Ramos (cell line): ENCODE results near the gene SPEG.

ENCODE experiments used
- in situ Hi-C: fragments of 300-500 bp; cut with MboI; formaldehyde crosslinking; loops from one replicate; pipeline ENCODE4 v1.14.3; 2022; ENCODE audit warnings: low sequenced_read_pairs; ENCODE audit not compliant: unreplicated experiment

Gene SPEG

DNA sequence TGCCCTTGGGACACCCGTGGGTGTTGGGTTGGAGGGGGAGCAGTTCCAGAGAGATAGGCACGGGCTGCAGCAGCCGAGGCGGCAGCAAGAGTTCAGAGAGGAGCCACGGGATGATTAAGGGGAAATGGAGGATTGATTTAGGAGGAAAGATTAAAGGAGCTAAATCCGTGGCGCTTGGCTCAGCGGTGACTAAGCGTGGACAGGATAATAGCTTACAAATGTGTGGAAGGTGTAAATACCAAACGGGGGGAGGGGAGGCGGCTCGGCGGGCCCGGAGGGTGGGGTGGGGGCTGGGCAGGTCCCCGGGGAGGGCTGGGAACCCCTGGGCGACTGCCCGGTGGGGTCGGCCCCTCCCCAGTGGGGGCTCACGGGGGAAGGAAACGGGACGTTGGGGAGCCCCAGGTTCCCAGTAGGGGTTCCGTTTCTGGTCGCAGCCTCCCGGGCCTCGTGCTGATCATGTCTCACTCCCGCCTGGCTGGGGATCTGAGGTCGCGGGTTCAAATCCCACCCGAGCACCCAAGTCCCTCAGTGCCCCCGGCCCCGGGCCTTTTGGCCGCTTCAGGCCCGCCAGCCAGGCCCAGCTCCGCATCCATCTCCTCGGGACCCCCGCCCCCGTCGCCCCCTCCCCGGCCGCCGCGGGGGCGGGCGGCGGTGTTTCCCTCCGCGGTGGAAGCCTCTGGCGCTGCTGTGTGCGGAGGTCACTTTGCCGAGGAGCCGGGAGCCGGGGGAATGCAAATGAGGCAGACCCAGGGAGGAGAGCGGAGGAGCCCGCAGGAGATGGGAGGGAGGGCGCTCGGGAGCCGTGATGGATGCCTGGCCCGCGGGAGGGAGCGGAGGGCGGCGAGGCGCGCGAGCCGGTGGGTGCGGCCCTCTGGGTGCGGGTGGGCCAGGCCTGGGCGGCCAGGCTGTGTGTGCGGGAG lies 87.7 kb downstream of the SPEG start:
- in situ Hi-C loops, result no loop called here

DNA sequence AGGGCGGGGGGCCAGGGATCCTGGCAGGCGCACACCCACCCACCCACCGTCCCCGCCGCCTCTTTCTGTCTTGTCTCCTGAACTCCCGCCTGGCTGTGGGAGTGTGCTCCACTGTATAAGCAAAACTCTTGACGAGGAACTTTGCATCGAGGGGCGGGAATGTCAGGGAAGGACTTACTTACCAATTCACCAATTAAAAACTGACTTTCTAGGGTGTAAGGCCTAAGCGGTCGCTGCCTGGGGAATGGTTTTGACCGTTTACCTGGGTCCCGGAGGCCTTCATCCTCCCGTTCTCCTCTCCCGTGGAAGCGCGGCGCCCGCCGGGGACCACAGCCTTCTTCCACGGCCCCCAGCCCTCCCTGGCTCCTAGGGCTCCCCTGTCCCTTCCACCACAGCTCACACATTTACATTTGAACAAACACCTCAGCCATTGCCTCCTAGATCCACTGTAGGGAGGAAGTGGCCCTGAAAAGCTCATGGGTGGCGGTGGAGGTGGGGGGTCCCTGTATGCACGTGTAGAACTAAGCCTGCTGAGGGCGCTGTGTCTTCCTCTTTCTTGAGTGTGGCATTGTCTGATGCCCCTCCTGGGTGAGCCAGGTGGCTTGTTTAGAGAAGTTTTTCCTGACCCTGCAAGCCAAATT lies 88.5 kb downstream of the SPEG start:
- in situ Hi-C loops, result no loop called here

DNA sequence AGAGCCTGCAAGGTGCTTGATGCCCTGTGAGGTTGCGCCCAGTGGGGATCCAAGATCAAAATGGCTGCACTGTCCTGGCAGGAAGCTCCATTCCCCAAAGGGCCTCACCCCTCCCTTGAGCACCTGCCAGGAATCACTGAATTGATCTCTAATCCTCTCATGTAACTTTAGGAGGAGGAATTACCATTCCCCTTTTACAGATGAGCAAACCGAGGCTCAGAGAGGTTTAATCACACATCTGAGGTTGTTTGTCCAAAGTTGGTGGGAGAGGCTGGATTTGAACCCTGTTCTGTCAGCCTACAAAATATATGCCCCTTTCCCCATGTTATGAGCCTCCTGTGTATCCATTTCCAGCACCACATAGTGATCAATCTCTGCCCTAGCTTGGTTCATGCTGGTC lies 90.2 kb downstream of the SPEG start:
- in situ Hi-C loops, result no loop called here

DNA sequence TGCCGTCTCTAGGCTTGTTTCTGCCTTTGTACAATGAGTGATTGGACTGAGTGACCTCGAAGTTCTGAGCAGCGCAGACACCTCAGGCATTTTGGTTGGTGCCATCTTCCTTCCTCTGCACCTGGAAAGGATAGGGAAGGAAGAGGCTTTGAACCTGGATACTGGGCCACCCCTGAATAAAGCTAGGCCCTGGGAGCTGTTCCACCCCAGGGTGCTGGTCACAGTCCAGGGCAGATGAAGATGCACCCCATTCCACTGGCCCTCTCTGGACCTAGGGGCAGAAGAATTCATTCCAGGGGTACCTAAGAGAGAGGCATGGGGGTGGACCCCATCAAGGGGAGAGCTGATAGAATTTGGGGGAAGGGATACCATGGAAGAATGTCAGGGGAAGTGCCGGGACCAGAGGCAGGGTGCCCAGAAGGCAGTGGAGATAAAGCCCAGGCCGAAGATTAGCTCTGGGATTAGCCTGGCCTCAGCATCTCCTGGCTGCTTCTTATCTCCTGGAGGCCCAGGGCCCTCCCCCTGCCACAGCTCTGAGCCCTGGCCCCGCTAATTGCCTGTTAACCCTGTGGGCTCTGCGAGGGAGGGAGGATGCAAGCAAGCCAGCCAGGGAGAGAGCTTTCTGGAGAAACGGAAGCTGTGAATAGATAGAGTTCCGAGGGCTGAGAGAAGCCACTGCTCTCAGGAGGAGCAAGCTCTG lies 91.0 kb downstream of the SPEG start:
- in situ Hi-C loops, result no loop called here

DNA sequence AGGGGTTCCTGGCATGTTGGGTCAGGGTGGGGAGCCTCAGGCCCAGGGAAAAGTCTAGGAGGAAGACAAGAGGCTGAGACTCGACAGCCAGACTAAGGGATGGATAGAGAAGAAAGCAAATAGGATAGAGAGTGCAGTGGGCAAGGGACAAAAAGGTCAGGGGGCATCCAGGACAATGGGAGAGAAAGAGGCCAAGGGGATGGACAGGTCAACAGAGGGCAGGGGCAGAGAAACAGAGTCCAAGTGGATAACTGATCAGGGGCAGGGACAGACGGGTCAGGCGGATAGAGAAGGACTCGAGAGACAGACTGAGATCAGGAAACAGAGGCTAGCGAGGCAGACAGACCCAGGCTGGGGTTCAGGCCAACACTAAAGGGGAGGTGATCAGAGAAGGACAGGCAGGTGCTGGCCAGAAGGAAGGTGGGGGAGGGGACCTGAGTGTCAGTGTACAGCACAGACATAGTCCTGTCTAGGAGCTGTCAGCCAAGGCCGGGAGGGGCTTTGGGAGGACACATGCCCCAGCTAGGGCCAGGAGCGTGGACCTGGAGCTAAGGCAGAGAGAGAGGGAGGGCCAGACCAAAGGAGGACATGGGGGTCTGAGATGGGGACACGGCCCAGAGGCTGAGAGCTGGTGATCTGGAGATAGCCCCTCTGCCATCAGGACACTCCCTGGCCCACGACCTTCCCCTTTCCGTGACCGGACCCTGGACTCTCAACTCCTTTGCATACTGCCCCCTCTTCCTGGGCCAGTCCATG lies 91.9 kb downstream of the SPEG start:
- in situ Hi-C loops, result no loop called here

DNA sequence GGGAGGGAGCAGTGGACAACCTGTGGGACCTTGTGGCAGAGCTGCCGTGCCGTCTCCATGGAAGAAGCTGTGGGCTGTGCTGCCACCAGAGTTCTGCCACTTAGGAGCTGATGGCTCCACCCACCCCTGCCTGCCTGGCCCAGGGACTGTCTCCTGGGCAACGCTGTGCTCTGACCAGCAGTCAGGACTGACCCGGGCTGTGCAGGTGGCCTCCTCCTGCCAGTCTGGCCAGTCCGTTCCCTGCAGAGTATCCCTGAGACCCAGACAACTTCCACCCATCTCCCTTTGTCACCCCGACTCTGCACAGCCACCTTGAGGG lies 92.4 kb downstream of the SPEG start:
- in situ Hi-C loops, result no loop called here

DNA sequence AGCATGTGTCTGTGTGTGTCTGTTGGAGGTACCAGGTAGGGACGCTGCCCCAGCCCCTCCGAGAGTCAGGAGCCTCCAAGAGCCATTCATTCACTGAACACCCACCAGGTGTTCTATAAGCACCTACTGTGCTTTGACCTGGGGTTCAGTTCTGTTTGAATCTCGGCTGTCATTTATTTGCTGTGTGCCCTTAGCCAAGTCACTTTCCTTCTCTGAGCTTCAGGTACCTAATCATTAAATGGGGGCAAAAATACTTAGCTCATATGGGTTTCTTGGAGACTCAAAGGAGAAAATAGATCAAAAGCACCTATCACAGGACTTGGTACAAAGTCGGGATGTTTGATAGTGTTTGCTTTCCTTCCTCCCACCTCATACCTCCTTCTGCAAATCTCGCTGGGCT lies 92.8 kb downstream of the SPEG start:
- in situ Hi-C loops, result no loop called here

DNA sequence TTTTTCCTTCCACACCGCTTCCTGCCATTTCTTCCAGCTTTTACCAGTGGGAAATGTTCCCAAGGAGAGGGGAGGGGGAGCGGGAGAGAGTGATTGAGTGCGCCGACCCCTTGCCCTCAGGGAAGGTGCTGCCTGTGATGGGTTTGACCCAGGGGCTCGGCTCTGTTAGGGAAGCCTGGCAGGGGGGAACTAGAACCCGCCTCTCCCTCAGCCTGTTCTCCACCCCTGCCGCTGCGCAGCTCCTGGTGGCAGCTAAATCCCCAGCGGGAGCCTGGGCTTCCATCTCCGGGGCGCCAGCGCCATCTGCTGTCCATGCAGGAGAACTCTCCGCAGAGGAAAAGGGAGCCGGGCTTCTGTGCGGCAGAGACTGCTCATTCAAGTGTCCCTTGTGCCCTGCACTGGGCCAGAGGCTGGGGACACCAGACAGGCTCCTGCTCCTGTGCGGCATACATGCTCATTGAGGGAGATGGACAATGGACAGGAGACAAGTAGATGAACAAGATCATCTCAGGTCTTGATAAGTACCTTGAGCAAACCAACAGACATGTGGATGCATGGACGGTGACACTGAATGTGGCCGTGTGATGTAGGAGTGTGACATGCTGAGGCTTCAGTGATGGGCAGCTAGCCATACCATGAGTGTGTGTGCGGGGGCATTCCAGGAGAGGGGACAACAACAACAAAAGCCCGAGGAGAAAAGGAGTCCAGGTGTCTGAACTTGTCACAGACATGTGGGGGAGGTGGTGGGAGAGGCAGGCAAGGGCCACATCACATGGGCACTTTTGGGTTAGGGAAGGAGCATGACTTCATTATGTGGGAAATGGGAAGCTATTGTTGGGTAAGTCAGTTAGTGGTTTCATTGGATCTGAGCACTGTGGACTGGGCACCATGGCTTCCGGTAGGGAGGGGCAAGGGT lies 95.7 kb downstream of the SPEG start:
- in situ Hi-C loops, result loop anchor here (5.0 to 10.0 kb wide), 2 partner anchors 112 to 126 kb away; no protein-coding TSS in a partner anchor

DNA sequence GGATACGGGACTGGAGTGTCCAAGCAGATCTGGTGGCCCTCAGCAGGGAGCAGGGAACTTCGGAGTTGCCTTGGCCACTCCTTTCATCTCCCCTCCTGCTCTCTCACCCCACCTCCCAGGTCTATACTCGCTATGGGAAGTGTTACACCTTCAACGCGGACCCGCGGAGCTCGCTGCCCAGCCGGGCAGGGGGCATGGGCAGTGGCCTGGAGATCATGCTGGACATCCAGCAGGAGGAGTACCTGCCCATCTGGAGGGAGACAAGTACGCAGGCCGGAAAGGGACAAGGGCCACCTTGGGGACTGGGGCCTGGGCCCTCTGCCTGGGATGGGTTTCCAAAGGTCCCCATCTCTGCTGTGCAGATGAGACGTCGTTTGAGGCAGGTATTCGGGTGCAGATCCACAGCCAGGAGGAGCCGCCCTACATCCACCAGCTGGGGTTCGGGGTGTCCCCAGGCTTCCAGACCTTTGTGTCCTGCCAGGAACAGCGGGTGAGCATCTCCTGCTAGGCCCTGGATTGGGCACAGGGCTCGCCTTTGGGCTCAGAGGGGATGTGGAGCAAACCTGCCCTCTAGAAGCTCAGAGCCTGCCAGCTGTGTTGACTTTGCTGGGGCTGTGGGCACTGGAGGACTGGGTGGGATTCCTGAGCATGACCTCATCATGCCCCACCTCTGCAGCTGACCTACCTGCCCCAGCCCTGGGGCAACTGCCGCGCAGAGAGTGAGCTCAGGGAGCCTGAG lies 97.2 kb downstream of the SPEG start:
- in situ Hi-C loops, result loop anchor here (5.0 to 10.0 kb wide), 2 partner anchors 110 to 127 kb away; no protein-coding TSS in a partner anchor

DNA sequence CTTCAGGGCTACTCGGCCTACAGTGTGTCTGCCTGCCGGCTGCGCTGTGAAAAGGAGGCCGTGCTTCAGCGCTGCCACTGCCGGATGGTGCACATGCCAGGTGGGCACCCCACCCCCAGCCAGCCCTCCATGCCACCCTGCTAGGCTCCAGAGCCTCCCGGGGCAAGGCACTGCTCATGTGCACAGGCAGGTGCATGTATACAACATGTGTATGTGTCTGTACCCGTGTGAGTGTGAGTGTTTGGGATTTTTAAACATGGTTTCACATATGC lies 97.7 kb downstream of the SPEG start:
- in situ Hi-C loops, result loop anchor here (5.0 to 10.0 kb wide), 2 partner anchors 110 to 128 kb away; no protein-coding TSS in a partner anchor

DNA sequence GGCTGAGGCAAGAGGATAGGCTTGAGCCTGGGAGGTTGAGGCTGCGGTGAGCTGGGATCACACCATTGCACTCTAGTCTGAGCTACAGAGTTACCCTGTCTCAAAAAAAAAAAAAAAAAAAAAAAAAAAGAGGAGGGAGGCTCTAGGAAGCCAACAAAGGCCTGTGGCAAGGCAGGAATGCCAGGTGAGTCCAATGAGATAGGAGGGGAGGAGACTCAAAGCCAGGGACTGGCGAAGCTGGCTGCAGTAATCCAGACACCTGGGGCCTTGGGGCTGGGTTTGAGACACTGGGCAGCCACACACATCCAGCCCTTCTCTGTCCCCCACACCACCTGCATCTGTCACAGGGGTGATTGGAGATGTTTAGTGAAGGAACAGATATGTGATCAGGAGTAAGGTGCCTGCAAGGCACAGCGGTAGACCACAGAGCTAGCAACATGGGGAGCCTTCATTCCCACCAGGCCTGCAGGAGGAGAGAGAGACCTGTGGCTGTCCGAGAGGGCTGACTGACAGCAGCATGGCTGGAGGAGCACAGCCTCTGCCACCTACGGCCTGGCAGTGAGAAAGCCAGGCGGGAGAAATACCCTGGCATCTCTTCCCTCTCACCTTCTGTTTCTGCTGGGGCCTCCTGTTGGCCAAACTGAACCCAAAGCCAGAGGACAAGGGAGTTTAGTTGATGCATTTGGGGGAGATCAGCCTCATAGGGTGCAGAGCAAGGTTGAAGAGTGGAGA lies 99.5 kb downstream of the SPEG start:
- in situ Hi-C loops, result loop anchor here (5.0 to 10.0 kb wide), 2 partner anchors 108 to 129 kb away; no protein-coding TSS in a partner anchor

DNA sequence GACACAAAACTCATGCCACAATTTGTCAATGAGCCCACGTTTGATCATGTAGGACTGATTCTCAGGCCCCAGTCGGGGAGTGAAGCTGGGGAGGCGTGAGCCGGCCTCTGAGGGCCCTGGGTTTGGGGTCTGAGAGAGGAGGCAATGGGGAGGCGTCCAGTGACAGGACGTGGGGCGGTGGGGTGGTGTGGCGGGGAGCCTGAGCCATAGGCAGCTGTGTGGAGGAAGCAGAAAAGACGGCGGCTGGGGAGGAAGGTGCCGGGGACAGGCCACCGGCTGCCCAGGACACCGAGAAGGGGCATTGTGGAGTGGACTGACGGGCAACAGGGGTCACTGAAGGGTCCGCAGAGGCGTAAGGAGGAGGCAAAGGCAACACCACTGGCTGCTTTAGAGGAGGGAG lies 101.8 kb downstream of the SPEG start:
- in situ Hi-C loops, result loop anchor here (10.0 kb wide), 1 partner anchor 132 kb away; no protein-coding TSS in a partner anchor

DNA sequence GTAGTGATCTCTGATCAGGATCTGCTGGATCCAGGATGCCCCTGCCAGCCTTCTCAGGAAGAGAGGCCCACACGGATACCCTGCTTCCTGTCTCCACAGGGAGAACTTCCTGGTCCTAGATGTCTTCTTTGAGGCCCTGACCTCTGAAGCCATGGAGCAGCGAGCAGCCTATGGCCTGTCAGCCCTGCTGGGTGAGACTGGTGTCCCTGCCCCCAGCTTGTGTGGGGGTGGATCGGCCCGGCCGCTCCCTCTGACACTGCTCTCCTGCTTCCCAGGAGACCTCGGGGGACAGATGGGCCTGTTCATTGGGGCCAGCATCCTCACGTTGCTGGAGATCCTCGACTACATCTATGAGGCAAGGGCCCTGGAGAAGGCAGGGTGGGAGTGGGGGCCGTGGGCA lies 102.3 kb downstream of the SPEG start:
- in situ Hi-C loops, result loop anchor here (10.0 kb wide), 1 partner anchor 132 kb away; no protein-coding TSS in a partner anchor

DNA sequence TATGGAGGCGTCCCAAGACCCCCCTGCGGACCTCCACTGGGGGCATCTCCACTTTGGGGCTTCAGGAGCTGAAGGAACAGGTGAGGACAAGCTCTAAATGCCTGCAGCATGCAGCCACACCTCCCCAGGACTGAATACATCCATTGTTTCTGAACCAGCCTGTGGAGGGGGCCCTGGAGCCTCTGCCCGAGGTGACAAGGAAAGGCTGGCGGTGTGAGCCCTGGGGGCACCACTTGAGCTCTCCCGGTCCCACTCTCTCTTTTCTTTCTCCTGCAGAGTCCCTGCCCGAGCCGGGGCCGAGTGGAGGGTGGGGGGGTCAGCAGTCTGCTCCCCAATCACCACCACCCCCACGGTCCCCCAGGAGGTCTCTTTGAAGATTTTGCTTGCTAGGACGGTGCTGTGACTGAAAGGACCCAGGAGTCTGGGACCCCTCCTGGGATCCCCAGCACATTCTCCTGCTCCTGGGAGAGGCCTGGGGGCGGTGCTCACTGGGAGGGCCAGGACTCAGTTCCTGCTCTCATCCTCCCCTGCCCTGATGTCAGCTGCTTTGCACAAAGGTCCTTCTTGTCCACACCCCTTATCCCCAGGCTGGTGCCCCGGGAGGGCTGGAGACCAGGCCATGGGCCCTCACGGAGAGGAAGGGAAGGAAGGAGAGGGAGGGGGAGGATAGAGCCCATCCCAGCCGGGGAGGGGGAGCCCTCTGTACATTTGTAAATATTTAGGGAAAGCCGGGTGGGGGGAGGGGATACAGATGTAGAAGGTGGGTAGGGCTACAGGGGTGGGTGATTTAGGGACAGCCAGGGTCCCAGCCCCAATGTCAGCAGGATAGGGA lies 103.2 kb downstream of the SPEG start:
- in situ Hi-C loops, result loop anchor here (10.0 kb wide), 1 partner anchor 133 kb away; no protein-coding TSS in a partner anchor

DNA sequence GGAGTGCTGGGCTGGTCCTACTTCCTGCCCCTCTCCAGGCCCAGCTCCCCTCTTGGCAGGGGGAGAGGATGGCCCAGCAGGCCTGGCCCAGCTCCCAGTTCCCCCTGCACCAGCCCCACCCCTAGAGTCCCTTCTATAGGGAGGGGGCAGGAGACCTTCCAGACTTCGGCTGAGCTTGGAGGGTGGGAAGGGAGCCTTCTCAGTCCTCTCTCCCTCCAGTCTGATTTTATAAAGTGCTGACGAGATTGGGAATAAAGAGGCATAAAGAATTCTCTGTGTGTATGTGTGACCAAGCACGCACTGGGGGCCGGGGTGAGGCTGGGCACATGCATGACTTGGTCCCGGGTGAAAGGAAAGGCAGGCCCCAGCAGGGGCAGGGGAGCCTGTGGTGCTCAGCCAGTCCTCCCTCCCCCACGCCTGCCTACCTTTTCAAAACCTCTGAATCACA lies 103.9 kb downstream of the SPEG start:
- in situ Hi-C loops, result loop anchor here (10.0 kb wide), 1 partner anchor 134 kb away; no protein-coding TSS in a partner anchor

DNA sequence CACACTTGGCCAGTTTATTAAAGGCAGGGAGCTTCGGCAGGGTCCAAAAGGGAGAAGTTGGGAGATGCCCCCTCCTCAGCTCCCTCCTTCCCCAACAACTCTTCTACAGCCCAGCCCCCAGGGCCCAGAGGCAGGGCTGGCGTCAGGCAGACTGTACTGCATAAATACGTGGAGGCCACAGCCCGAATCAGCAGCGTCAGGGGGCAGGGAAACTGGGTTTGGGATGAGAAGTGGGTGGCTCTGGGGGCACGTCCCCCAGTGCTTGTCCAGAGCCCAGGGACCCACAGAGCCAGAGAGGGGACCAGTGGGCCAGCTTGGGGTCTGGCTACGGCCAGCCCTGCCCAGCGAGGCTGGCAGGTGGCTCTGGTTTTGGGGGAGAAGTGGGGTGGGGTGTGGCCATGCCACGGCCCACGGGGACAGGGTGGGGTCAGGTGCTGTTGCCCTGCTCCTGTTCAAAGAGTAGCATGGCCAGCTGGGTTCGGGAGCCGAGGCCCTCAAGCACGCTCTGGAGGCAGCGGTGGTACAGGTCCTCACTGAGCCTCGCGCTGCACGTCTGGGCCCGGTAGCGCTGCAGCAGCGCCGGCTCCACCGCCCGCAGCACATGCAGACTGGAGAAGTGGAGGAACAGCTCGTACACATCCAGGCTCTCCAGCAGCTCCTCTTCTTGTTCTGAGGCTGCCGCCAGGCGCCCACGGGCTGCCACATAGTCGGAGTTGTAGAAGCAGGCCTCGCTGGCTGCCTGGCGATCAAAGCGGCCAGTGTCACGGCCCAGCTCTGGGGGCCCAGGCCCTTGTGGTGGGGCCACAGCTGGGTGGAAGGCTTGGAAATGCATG lies 104.5 kb downstream of the SPEG start:
- in situ Hi-C loops, result loop anchor here (10.0 kb wide), 1 partner anchor 134 kb away; no protein-coding TSS in a partner anchor
